Measurements from ENCODE around the gene SLC16A11.
A peak's percentile ranks its signal among the peaks of the same experiment; 100 is the strongest.
"Not testable (repeated sequence)": the region's sequence is repeated elsewhere in the genome, so short reads cannot be mapped to it uniquely, and the experiment has no call there.

SLC16A11 gene, protein sequence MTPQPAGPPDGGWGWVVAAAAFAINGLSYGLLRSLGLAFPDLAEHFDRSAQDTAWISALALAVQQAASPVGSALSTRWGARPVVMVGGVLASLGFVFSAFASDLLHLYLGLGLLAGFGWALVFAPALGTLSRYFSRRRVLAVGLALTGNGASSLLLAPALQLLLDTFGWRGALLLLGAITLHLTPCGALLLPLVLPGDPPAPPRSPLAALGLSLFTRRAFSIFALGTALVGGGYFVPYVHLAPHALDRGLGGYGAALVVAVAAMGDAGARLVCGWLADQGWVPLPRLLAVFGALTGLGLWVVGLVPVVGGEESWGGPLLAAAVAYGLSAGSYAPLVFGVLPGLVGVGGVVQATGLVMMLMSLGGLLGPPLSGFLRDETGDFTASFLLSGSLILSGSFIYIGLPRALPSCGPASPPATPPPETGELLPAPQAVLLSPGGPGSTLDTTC

GRCh38 chr17:7043497-7044198 lies at the start of gene SLC16A11:
TSS of gene SLC16A11 (minus strand) at chr17:7044092. CDS start at chr17:7043513, 579 bp downstream.
- DNase-seq (ENCODE audit: low read depth, low spot score) = peak; percentile 54

DNA sequence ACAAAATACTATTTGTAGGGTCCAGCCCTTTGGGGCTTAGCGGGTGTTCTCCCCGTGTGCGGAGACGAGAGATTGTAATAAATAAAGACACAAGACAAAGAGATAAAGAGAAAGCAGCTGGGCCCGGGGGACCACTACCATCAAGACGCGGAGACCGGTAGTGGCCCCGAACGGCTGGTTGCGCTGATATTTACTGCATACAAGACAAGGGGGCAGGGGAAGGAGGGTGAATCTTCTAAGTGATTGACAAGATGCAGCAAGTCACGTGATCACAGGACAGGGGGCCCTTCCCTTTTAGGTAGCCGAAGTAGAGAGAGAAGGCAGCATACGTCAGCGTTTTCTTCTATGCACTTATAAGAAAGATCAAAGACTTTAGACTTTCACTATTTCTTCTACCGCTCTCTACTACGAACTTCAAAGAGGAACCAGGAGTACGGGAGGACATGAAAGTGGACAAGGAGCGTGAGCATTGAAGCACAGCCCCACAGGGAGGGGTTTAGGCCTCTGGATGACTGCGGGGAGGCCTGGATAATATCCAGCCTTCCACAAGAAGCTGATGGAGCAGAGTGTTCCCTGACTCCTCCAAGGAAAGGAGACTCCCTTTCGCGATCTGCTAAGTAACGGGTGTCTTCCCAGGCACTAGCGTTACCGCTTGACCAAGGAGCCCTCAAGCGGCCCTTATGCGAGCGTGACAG lies 47.6 kb upstream of the SLC16A11 start:
- DNase-seq (ENCODE audit: low read depth, low spot score) = not testable (repeated sequence)

DNA sequence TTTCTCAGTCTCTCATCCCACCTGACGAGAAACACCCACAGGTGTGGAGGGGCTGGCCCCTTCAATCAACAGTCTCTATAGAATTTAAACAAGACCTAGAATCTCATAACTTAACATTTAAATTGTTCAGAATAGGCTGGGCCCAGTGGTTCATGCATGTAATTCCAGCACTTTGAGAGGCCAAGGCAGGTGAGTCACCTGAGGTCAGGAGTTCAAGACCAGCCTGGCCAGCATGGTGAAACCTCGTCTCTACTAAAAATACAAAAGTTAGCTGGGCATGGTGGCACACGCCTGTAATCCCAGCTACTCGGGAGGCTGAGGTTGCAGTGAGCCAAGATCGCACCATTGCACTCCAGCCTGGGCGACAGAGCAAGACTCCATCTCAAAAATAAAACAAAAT lies 45.7 kb upstream of the SLC16A11 start:
- not testable (repeated sequence) for DNase-seq (ENCODE audit: low read depth, low spot score)

DNA sequence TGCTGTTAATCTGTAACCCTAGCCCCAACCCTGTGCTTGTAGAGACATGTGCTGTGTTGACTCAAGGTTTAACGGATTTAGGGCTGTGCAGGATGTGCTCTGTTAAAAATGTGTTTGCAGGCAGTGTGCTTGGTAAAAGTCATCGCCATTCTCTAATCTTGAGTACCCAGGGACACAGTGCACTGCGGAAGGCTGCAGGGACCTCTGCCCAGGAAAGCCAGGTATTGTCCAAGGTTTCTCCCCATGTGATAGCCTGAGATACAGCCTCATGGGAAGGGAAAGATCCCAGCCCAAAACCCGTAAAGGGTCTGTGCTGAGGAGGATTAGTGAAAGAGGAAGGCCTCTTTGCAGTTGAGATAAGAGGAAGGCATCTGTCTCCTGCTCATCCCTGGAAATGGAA lies 44.5 kb upstream of the SLC16A11 start:
- not testable (repeated sequence) for DNase-seq (ENCODE audit: low read depth, low spot score)

- DNase-seq (ENCODE audit: low read depth, low spot score) = peak; percentile 67
Measured at GRCh38 chr17:7084088-7084487, 40.2 kb upstream of the SLC16A11 start.

DNA sequence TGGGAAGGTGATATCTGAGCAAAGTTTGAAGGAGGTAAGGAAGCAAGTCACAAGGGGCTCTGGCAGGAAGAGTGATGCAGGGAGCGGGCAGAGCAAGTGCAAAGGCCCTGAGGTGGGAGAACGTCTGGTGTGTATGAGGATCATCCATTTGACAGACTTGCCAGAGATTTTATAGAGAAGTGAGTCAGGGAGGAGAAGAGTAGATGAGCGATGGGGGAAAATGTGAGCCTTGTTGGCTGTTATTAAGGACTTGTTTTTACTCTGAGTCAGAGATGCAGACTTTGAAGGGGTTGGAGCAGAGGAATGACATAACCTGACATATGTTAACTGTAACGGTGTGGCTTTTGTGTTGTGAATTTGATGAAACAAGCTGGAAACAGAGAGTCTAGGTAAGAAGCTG lies 39.7 kb upstream of the SLC16A11 start:
- peak; percentile 54 for DNase-seq (ENCODE audit: low read depth, low spot score)

DNA sequence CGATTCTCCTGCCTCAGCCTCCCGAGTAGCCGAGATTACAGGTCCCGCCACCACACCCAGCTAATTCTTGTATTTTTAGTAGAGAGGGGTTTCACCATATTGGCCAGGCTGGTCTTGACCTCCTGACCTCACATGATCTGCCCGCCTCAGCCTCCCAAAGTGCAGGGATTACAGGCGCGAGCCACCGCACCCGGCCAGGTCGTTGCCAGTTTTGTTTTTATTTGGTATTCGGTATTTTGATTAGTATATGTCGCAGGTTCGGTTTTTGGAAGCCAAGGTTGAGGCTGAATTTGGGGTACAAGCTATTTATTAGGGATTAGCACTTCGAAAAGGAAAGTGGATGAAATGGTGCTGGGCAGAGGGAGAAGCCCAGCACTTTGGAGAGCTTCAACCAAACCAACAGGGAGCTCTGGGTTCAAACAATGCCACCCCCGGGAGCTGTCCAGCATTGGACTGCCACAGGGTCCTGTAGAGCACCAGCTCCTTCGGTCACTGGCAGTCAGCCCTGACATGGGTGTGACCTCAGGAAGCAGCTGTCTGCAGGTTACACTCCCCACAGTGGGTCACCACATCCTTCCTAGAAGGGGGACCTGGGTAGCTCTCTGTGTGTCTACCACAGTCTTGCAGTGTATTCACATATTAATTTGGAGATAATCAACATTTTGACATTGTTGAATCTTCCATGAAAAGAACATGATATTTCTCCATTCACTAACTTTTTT lies 37.6 kb upstream of the SLC16A11 start:
- no peak for DNase-seq (ENCODE audit: low read depth, low spot score)

GRCh38 chr17:7080456-7081041 lies 36.7 kb upstream of the SLC16A11 start:
- DNase-seq (ENCODE audit: low read depth, low spot score) = no peak

- DNase-seq (ENCODE audit: low read depth, low spot score) = no peak
Measured at GRCh38 chr17:7079581-7080455, 35.9 kb upstream of the SLC16A11 start, which contains the start of gene CLEC10A. TSS of gene CLEC10A (minus strand) at chr17:7080251. CDS start at chr17:7078812, 1,439 bp downstream.

- no peak for DNase-seq (ENCODE audit: low read depth, low spot score)
Measured at GRCh38 chr17:7078711-7079110, 34.8 kb upstream of the SLC16A11 start.

GRCh38 chr17:7077911-7078546 lies 34.1 kb upstream of the SLC16A11 start:
- DNase-seq (ENCODE audit: low read depth, low spot score) = no peak

- DNase-seq (ENCODE audit: low read depth, low spot score) = no peak
Measured at GRCh38 chr17:7074931-7075330, 31.0 kb upstream of the SLC16A11 start.

DNA sequence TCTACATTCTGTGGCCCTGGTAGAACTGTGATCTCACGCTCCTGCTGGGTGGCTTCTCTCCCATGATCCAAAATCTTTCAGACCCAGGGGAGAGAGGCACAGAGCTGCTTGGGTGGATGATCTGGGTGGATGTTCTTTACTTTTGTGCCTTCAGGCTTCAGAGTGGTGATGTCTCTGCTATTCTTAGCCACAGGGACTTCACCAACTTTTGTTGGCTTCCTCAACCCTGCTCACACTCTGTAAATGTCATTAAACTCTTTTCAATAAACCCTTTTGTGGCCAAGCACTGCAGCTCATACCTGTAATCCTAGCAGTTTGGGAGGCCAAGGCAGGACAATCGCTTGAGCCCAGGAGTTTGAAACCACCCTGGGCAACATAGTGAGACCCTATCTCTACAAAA lies 28.5 kb upstream of the SLC16A11 start:
- DNase-seq (ENCODE audit: low read depth, low spot score) = no peak

DNA sequence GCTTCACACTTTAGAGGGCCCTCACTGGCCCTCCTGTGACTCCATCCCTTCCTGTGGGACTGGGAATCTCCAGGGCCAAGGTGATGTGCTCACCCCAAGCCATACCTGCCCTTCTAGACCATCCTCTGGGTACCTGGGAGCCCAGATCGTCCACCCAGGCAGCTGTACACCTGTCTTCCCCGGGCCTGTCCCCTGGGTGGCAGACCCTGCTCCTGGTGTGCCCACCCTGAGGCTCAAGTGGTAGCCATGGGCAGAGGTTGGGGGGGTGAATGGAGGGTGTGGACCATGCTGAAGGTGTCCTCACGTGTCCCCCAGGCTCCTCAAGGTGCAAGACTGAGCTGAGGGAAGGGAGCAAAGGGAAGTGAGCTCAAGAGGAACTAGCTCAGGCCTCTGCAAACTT lies 26.8 kb upstream of the SLC16A11 start:
- DNase-seq (ENCODE audit: low read depth, low spot score) = no peak

- DNase-seq (ENCODE audit: low read depth, low spot score) = no peak
Measured at GRCh38 chr17:7068268-7068667, 24.4 kb upstream of the SLC16A11 start.

DNA sequence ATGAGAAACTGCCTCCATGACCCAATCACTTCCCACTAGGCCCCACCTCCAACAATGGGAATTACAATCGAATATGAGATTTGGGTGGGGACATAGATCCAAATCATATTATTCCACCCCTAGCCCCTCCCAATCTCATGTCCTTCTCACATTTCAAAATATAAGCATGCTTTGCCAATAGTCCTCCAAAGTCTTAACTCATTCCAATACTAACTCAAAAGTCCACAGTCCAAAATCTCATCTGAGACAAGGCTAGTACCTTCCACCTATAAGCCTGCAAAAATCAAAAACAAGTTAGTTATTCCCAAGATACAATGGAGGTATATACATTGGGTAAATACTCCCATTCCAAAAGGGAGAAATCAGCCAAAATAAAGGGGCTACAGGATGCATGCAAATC lies 23.3 kb upstream of the SLC16A11 start:
- no peak for DNase-seq (ENCODE audit: low read depth, low spot score)

DNA sequence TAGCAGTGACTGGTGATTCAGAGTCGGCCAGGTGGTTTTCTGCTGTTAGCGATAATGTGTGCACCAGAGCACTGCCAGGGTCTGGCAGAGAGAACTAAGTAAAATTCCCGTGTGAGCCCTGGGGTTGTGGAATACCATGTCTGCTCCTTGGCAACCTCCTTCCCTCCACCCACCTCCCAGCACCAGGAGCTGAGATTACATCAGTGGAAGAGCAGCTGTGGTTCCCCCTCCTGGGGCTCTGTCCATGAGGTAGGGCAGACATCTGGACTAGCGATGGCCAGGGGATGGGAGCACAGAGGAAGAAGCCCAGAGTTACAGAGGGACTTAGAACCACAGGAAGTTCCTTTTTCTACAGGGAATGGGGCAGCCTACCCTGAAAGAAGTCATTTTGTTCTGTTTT lies 20.4 kb upstream of the SLC16A11 start:
- DNase-seq (ENCODE audit: low read depth, low spot score) = peak; percentile 77

DNA sequence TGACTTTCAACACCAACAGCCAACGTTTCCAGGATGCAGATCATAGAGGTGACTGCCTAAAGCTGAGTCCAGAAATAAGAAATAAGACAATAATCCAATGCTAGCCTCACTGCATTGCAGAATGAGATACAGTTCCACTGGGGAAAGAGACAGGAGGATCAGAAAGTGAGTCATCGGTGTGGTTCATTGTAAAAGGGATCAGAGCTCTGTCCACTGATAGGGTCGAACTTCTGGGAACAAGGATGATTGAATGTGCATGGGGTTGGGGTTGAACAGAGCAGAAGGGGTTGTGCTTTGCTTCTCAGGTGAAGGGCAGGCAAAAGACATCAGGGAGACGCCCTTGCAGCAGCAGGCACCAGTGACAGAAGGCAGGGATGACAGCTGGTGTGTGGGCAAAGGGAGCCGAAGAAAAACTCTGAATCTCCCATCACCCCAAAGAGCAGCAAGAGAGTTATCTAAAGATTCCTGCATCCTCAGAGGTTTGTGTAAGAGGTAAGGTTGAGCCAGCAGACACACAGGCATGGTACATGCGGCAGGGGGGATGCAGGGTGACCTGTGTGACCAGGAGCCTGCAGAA lies 19.7 kb upstream of the SLC16A11 start:
- DNase-seq (ENCODE audit: low read depth, low spot score) = no peak

- peak; percentile 65 for DNase-seq (ENCODE audit: low read depth, low spot score)
Measured at GRCh38 chr17:7060165-7060891, 16.4 kb upstream of the SLC16A11 start.
